HG02885 (cell line): ENCODE data around the gene SIAE.

ENCODE experiments used
- ATAC-seq: cut with Tn5 transposase; IDR thresholded peaks from one replicate; pipeline ENCODE4 v1.9.1; 2021; ENCODE audit warnings: mild to moderate bottlenecking; ENCODE audit not compliant: unreplicated experiment, poor library complexity

The SIAE gene, protein sequence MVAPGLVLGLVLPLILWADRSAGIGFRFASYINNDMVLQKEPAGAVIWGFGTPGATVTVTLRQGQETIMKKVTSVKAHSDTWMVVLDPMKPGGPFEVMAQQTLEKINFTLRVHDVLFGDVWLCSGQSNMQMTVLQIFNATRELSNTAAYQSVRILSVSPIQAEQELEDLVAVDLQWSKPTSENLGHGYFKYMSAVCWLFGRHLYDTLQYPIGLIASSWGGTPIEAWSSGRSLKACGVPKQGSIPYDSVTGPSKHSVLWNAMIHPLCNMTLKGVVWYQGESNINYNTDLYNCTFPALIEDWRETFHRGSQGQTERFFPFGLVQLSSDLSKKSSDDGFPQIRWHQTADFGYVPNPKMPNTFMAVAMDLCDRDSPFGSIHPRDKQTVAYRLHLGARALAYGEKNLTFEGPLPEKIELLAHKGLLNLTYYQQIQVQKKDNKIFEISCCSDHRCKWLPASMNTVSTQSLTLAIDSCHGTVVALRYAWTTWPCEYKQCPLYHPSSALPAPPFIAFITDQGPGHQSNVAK

DNA sequence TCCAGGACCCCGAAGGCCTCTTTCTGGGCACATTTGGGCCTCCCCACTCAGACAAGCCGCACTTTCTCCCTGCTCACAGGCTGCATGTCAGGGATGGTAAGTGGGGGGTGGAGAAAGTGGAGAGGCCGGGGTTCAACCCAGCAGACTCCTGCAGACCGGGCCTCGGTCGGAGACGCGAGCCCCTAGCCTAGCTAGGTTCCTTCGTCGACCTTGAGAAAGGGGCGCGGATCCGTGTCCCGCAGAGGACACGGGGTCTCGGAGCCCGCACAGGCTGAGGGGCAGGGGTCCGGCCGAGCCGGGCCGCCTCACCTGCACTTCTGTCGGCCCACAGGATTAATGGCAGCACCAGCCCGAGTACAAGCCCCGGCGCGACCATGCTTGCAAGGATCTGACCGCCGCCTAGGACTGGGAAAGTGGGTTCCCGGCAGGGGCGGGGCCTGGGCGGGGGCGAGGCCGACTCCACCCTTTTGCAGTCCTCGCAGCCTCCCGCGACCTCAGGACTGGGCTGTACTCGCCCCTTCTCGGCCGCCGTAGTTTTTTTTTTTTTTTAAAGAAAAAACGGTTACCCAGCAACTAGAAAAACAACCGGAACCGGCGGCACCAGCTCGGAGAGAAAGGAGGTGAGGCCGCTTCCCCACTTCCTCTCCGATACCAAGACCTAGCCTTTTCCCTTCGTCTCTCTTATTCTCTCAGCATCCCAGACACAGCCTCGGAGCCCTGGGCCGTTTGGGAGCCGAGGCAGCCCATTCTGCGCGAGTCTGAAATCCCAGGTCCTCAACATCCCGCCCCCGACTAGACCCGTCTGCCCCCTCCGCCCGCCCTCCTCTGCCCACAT, at the start of gene SIAE, which contains the start of gene SPA17:
Gene SIAE (minus strand): TSS at position 407 of the 835 bp plus-strand sequence. CDS start 31 bp downstream, at position 376.
Gene SPA17 (plus strand): TSS at position 572 of the 835 bp plus-strand sequence. CDS start 1,361 bp downstream, outside the sequence.
- ATAC-seq: peak; percentile 88

DNA sequence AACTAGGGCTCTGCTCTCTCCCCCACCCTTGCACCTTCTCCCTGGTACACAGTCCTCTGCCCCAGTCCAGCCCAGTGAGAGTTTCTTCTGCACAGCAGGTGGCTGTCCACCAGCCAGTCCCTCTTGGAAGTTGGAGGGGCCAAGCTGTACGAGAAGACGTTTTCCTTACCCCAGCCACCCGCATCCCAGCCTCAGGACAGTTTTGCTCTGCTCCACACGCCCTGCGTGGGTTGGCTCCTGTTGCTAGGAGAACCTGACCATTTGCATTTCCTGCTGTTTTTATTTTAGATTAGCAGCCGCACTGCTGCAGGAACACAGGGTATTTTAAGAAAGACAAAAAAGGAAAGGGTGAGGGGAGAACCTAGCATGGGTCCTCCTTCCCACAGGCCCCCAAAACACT, 48.6 kb upstream of the SIAE start:
- ATAC-seq: no peak

DNA sequence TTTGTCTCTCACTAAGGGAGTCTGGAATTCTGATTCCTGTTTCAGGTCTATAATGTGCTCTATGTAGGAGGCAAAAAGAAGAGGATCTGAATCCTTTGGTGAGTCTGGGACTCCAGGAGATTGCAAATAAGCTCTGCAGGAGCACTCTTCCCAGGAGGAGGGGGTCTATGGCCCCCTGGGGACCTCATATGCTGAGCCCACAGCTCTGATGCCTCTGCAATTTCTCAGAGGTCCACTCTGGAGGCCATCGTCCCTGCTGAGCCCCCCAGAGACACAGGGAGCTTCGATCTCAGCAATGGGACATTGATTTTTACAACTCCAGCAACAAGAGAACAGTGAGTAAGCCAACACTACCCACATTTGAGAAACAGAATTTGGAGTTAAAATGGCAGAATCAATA, 46.0 kb upstream of the SIAE start:
- no peak for ATAC-seq

DNA sequence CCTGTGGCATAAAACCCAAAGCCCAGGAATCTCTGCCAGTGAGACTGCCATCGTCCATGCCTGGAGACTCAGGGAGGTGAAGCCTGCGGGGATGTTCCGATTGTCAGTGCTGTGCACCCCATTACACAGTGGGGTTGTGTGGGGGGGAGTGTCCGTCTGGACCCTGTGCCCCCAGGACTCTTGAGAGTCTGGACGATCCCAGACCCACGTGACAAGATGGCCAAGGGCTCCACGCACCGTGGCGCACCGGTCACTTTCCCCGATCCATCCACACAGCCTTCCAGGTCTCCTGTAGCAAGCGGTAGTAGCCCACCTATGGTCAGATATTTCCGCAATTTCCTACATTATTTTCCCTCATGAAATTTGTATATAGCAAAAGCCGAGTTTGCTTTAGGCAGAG, 45.3 kb upstream of the SIAE start:
- no peak for ATAC-seq

DNA sequence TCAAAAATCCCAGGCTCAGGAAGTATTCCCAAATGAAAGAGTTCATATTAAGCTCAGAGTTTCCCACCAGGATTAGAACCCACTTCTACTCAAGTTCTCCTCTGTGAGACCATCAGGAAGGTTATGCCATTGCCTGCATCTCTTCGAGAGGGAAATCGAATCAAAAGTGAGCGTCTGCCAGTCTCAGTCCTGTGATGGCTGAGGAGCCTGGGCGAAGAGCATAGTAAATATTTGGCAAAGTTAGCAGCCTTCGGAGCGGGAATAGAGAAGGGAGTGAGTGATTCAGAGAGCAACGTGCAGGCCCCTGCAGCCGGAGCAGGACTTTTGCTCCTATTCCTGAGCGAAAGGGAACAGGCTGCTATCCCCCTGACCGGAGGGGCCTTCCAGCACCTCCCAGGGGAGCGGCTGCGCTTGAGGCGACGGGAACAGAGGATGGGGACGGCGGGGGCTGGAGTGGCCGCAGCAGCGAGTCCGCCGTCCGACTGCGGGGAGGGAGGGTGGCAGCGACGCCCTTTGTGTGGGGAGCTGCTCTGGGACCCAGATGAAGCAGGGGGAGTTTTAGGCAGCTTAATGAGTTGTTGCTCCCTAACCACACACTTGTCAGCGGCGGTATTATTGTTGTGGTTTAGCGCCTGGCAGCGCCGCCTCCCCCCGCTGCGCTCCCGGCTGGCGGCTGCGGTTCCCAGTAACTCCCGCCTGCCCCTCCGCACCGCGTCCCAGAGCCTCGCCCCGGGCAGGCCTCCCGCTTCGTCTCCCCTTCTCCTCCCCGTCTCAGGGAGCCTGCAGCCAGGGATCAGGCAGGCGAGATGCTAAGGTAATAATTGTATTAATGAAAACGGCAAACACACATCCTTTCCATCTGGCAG, 44.5 kb upstream of the SIAE start:
- ATAC-seq: peak; percentile 34

DNA sequence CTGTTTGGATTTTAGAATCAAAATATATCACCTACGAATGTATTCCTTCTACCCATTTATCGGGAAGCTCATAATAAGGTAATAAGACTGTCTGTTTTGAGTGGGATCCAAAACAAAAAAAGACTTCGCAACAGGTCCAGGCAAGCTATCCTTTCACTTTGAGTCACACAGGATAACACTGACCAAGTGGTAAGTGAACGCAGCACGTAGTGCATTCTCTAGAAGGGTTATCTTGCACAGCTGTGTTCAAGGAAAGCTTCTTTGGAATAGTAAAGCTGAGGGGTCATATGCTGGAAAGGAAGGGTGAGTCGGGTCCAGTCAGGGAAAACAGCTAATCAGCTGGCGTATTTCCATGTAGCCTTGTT, 43.9 kb upstream of the SIAE start:
- peak; percentile 63 for ATAC-seq

DNA sequence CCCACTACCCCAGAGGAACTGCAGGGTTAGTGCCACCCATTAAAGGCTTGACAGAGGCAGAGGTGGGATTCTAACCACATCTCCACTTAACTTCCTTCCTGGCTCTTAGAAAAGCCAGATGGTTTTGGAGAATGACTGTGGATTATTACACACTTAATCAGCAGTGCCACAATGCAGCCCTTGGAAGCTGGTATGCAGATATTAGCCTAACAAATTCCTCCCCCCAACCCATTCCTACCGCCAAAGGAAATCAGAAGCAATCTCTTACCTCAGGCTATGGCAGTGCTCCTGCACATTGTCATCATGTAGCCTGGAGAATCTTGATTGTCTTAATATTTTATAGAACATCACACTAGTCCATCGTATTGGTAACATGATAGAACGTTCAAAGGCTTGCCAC, 43.1 kb upstream of the SIAE start:
- no peak for ATAC-seq

DNA sequence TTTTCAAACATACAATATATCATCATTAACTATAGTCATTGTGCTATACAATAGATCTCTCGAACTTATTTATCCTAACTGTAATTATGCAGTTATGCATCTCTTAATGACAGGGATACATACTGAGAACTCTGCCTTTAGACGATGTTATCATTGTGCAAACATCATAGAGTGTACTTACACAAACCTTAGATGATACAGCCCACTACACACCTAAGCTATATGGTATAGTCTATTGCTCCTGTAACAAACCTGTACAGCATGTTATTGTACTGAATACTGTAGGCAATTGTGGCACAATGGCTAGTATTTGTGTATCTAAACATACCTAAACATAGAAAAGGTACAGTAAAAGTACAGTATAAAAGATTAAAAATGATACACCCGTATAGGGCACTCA, 38.9 kb upstream of the SIAE start:
- ATAC-seq: no peak

DNA sequence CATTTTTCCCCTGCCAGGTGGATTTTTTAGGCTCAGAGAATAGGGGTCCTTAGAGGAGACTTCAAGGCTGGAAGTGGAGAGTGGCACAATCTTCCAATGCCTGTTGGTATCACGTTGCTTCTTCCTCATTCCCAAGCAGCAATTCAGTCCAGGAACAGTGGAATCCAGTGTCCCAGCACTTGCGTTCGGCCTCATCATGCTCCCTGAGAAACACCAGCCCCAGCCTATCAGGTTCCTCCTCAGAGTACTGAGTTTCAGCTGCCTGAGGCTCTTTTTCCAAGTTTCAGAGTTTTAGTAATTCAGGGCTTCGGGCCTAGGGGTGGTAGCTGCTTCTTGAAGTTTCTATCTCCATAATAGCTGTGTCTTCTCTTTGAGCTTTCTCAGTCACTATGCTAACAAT, 34.3 kb upstream of the SIAE start:
- ATAC-seq: no peak

DNA sequence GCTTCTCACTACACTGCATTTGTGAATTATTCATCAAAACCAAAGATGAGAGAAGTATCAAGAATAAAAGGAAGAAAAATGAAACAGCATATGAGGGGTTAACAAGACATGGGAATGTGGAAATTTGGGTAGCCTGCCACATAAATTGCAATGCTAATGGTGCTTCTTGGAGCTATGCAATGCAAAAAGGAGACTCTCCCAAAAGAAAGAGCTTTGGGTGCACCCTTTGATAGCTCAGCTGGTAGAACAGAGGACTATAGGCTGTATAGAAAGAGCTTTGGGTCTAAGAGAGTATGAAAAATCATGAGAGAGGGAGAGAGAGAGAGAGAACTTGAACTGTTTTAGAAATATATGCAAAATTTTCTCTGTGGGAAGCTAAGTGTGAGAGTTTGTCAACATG, 26.5 kb upstream of the SIAE start:
- ATAC-seq: no peak

DNA sequence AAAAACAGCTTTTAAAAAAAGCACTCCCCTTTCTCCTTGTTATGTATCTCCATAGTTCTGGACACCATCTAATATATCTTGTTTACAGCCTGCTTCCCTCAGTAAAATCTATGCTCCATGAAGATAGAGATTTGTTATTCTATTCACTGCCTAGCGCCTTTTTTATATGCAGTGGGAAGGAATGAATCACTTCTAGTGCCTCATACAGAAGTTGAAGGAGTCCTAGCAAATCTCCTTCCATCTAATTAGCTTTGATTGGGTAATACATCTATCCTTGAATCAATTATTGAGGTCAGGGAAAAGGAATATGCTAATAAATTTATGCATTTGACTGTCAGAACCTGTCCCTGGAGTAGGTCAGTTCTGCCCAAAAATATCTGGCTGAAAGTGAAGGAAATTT, 26.0 kb upstream of the SIAE start:
- ATAC-seq: no peak

DNA sequence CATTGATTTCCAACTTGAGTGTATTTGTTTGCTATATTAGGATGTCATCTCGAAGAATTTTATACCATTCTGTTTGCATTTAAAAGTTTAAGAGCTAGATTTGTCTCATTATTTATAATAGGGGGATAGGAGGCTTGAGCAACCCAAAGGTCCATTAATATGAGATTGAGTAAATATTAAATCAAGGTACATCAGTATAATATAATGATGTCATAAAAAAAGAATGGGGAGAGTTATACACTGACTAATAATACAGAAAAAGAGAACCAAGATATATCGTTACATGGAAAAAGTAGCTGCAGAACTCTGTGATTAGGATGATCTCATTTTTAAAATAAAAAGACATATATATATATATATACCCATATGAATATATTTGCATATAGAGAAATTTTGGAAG, 19.6 kb upstream of the SIAE start:
- no peak for ATAC-seq

DNA sequence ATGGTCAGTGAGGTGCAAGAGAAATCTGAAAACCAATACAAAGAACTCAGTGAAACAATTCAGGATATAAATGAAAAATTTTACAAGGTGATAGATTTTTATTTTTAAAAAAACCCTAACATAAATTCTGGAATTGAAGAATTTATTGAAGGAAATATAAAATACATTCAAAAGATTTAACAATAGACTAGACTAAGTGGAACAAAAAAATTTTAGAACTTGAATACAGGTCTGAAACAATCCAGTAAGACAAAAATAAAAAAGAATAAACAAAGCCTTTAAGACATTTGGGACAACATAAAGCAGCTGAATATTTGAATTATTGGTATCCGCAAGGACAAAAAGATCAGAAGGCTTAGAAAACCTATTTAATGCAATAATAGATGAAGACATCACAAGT, 8.9 kb upstream of the SIAE start:
- ATAC-seq: no peak

DNA sequence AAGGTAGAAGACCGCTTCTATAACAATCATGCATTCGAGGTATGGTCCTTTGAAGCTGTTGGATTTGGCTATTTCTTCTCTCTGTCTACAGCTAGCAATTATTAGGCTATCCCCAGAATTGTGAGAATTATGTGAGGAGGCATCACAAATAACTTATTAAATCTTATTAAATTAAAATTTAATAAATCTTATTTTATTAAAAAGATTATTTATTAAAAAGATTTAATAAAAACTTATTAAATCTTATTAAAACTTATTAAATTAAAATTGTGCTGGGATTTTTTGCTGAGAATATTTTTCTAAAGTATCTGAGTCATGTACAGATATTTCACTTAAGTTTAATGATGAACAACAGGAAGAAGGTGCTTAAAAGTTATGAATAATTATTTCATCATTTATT, 7.9 kb upstream of the SIAE start:
- no peak for ATAC-seq

DNA sequence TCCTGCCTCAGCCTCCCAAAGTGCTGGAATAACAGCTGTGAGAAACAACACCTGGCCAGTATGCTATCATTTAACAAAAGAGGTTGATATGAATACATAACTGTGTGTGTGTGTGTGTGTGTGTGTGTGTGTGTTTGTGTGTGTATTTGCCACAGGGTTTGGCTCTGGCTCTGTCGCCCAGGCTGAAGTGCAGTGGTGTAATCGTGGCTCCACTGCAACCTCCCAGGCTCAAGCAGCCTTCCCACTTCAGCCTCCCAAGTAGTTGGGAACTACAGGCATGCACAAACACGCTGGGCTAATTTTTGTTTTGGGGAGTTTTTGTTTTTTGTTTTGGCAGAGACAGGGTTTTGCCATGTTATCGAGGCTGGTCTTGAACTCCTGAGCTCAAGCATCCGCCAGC, 4.9 kb upstream of the SIAE start:
- no peak for ATAC-seq

DNA sequence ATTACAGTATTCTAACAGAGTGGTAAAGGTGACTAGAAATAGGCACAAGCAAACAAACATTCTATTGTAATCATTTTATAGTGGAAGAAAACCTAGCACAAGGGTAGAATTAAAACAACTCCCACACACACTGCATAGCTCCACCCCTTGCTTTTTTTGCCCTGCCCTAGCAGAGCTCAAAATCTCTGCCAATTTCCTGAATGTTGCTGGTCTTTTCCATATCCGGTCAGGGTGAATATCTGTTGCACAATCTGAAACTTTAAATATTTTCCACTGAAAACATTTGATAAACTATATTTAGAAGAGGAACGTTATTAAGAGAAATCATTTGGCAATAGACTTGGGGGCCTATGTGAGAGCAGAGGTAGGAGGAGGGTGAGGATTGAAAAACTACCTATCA, 2.8 kb upstream of the SIAE start:
- ATAC-seq: no peak

DNA sequence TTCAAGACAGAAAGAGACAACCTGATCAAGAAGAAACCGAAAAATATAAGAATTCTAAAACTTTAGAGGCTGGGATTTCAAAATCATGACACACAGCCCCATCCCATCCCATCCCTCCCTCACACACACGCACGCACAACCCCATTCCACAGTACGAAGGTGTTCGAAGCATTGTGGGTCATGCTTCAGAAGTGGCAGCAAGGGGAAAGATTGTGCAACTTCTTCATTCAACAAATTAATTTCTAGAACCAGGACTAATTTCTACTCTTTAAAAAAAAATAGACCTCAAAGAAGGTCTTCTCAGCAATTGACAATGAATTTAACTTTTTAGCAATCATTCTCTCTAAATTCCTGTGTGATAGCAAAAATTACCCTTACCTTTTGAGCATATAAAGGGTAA, 1.0 kb upstream of the SIAE start:
- ATAC-seq: no peak

DNA sequence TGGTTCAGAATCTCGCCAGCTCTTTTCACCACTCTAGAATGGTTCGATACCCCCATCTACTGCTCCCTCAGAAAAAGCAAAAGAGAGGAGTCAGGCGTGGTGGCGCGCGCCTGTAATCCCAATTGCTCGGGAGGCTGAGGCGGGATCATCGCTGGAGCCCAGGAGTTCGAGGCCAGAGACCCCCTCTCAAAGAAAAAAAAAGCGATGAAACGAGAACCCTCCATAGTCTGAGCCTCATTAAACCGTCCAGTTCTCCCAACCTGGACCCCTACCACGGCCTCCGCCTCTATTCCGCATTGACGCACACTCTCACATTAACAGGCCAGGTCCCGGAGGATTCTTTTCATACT, 604 bp upstream of the SIAE start:
- ATAC-seq: no peak

DNA sequence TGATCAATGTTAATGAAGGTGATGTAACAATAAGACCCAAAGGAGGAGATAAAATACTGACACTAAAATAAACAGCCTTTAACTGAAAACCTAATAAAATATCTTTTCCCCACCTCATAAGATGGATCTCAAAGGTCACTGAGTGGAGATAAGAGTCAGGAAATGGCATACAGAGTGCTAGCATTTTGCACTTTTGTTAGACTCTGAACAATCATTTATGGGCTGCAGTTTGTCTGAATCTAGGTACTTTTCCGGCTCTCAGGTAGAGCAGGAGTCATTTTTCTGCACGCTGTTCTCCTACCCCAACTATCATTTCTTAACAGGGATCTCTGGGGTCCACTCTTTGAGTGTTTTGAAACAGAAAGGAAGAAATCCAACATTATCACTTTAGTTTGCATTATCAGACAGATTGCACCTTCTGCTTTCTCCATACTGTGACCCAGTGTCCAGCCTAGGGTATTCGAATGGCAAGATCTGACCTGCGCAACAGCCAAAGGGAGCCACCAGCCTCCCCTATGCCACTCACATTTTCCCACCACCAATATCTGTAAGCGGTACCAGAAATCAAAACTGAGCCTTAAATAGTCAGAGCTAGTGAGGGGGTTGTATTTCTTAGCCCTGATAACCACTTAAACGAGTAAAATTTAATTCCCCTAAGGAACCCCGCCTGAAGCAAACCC, 863 bp downstream of the SIAE start:
- no peak for ATAC-seq

DNA sequence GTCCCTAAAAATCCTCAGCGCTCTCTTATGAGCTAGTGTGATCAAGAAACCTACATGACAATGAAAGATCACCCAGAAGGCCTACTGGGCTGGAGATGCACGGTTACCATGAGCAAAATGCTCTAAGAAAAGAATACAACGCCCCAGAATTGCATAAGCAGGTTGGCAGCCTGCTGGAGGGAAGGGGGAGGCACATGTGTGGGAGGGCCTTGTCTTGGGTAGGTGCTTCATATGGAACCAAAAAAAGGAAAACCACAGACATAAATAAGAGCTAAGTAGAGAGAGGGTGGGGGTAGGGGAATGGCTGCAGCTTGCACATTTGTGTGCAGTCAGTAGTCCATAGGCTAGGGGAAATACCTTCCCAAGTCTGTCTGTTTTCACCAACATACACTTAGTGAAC, 2.8 kb downstream of the SIAE start:
- ATAC-seq: no peak
